Upper lobe of right lung (tissue), 1 donor: ENCODE data around the gene TBC1D12. TPM values are rescaled to one million over a fixed set of nuclear protein-coding genes. Genes with fewer than 3 reads are reported as not detected.
"Not testable (repeated sequence)": the region's sequence is repeated elsewhere in the genome, so short reads cannot be mapped to it uniquely, and the experiment has no call there.

Experiments used
- ATAC-seq: fragments of 200-7000 bp; cut with Tn5 transposase; one replicate; pipeline ENCODE4 v1.9.1; 2020; ENCODE audit warnings: mild to moderate bottlenecking, moderate library complexity
- DNase-seq: peaks from one replicate; pipeline ENCODE4 v3.0.0-alpha.2; 2020
- H3K27ac ChIP-seq: fragments of 200-600 bp; one replicate; pipeline ENCODE4 v1.8.0; 2022
- H3K27me3 ChIP-seq: fragments of 200-600 bp; one replicate; pipeline ENCODE4 v1.8.0; 2022; ENCODE audit warnings: mild to moderate bottlenecking
- H3K36me3 ChIP-seq: fragments of 200-600 bp; one replicate; pipeline ENCODE4 v1.8.0; 2022
- H3K4me1 ChIP-seq: fragments of 200-600 bp; one replicate; pipeline ENCODE4 v1.8.0; 2022
- H3K4me3 ChIP-seq: fragments of 200-600 bp; one replicate; pipeline ENCODE4 v1.8.0; 2022; ENCODE audit warnings: mild to moderate bottlenecking
- H3K9me3 ChIP-seq: fragments of 200-600 bp; one replicate; pipeline ENCODE4 v1.8.0; 2022
- CTCF ChIP-seq: fragments of 200-600 bp; IDR thresholded peaks from one replicate; pipeline ENCODE4 v1.8.0; 2022; ENCODE audit warnings: antibody characterized with exemption
- intact Hi-C: fragments of 100-400 bp; cut with DNase I; formaldehyde crosslinking; loops from one replicate; pipeline ENCODE4 v1.11.0; 2022
- total RNA-seq: library from RNA; stranded (reverse); fragmentation: NEBNext Ultra II Directional; extraction: Animal tissue kit (Norgen Biotek cat#: 25700); gene quantifications from one replicate; pipeline ENCODE4 v1.2.1, GENCODE V29; 2021
- donor health status: DM: no; HTN: yes; CAD: no; lungs with severe emphysema.

The TBC1D12 gene
- total RNA-seq, 1 donor from 2014 or later = 11.1 TPM

GRCh38 chr10:94545391-94546048, 143.2 kb downstream of the TBC1D12 start, which contains the start of gene HELLS:
HELLS (plus strand) TSS chr10:94545788; CDS start chr10:94545922, 134 bp downstream.
- Histone ChIP-seq H3K9me3 (no peaks in the 10 kb centered on the region), H3K4me1 (peaks cover 9% of the 10 kb centered on the region), H3K36me3 (no peaks in the 10 kb centered on the region), H3K4me3 (peak within 1 kb of the TSS; percentile 77), H3K27me3 (no peaks in the 10 kb centered on the region), H3K27ac (peak within 1 kb of the TSS; percentile 61)
- intact Hi-C loops = no loop called here
- TF ChIP-seq CTCF = no peak
- DNase-seq (peak; percentile 89), ATAC-seq (peak; percentile 92)

- intact Hi-C loops = no loop called here
- Histone ChIP-seq H3K4me3 (peak overlapping the region; percentile 77), H3K27ac (peak overlapping the region; percentile 61), H3K4me1 (peaks cover 9% of the 10 kb centered on the region), H3K9me3 (no peaks in the 10 kb centered on the region), H3K27me3 (no peaks in the 10 kb centered on the region), H3K36me3 (no peaks in the 10 kb centered on the region)
- ATAC-seq (no peak), DNase-seq (no peak)
- no peak for TF ChIP-seq CTCF
Measured at GRCh38 chr10:94546049-94546900, 143.9 kb downstream of the TBC1D12 start.

DNA sequence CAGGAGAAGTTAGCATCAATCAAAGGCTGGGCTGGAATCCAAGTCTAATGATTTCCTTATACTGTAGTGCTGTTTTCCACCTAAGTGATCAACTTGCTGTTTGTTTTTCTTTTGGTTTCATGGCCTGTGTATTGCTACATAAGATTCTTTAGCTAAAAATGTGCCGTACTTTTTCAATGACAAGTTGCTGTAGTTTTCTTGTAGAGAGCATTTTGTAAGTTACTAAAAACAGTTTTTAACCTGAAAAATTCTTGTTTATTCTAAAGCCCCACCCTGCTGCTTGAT, 144.5 kb downstream of the TBC1D12 start:
- no peaks in the 10 kb centered on the region for H3K36me3 ChIP-seq
- TF ChIP-seq CTCF = no peak
- H3K27ac ChIP-seq = no peak overlapping the region
- peaks cover 9% of the 10 kb centered on the region for H3K4me1 ChIP-seq
- no peaks in the 10 kb centered on the region for H3K27me3 ChIP-seq
- no peak for ATAC-seq
- intact Hi-C loops = no loop called here
- DNase-seq = no peak
- no peak overlapping the region for H3K4me3 ChIP-seq
- no peaks in the 10 kb centered on the region for H3K9me3 ChIP-seq

- ATAC-seq (no peak), DNase-seq (no peak)
- Histone ChIP-seq H3K4me3 (no peak overlapping the region), H3K27ac (no peak overlapping the region), H3K36me3 (no peaks in the 10 kb centered on the region), H3K27me3 (no peaks in the 10 kb centered on the region), H3K9me3 (no peaks in the 10 kb centered on the region), H3K4me1 (peaks cover 9% of the 10 kb centered on the region)
- no peak for TF ChIP-seq CTCF
- intact Hi-C loops = no loop called here
Measured at GRCh38 chr10:94549221-94549620, 146.9 kb downstream of the TBC1D12 start.

GRCh38 chr10:94567714-94568307, 165.5 kb downstream of the TBC1D12 start:
- H3K4me3 ChIP-seq, intact Hi-C loops, H3K9me3 ChIP-seq: not testable (repeated sequence)

GRCh38 chr10:94571081-94571480, 168.7 kb downstream of the TBC1D12 start:
- no peak for TF ChIP-seq CTCF
- H3K36me3 ChIP-seq = no peaks in the 10 kb centered on the region

More at GRCh38 chr10:94567714-94568307, 165.5 kb downstream of the TBC1D12 start:
- DNase-seq, H3K27ac ChIP-seq, ATAC-seq, H3K36me3 ChIP-seq, H3K27me3 ChIP-seq, H3K4me1 ChIP-seq: not testable (repeated sequence)

More at GRCh38 chr10:94571081-94571480, 168.7 kb downstream of the TBC1D12 start:
- DNase-seq = no peak
- H3K4me1 ChIP-seq = no peaks in the 10 kb centered on the region
- H3K27me3 ChIP-seq = no peaks in the 10 kb centered on the region
- ATAC-seq = no peak
- no peak overlapping the region for H3K4me3 ChIP-seq
- H3K27ac ChIP-seq = no peak overlapping the region
- intact Hi-C loops = no loop called here
- no peaks in the 10 kb centered on the region for H3K9me3 ChIP-seq
